Testis (tissue), 2 donors: Measurements from ENCODE around the gene EEF2.
A peak's percentile ranks its signal among the peaks of the same experiment; 100 is the strongest.

ENCODE experiments used
- POLR2A ChIP-seq: fragments of 450-650 bp; IDR thresholded peaks from one replicate; pipeline ENCODE4 v1.6.1; 2017; ENCODE audit warnings: antibody characterized with exemption, mild to moderate bottlenecking, moderate library complexity
- TF ChIP-seq, protein P1 (sequence below), 3 experiments: fragments of 450-650 bp in 2 of 3; fragments of 200-600 bp in 1 of 3; sonication (generic) in 1 of 3; IDR thresholded peaks; one replicate each; pipeline ENCODE4 v1.5.1; 2016 to 2019; ENCODE audit warnings: antibody characterized with exemption in 3 of 3, mild to moderate bottlenecking in 2 of 3, moderate library complexity in 1 of 3

DNA sequence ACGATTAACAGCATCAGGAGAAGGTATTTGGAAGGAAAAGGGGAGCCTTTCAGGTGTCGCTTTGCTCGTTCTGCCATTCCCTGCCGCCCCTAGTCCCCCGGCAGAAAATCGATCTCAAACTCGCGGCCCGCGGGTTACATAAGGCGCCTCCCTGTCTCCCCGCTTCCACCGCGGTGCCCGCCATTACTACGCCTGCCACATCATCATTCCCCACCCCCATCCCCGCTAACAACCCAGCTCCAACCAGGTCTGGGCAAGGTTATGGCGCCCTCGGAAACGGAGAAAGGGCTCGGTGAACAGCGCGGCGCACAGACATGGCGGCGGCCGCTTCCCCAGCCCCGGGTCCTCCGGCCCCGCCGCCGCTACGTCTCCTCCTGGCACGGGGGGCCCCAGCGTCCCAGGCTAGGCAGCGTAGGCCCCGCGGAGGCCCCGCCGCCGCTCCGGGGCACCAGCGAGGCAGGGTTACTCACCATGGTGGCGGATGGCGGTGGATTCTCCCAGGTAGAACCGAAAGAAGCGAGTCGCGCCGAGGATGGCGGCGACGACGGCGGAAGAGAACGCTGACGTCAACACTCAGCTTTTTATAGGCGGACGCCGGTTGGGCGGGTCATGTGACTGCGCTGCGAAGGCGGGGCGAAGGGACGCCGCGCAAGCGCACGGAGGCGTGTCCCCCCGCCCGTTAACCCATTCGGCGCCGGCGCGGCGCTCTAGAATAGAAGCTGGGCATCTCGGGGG, at the start of gene EEF2:
- TF ChIP-seq POLR2A: peak; percentile 97
- TF ChIP-seq, protein P1, sequence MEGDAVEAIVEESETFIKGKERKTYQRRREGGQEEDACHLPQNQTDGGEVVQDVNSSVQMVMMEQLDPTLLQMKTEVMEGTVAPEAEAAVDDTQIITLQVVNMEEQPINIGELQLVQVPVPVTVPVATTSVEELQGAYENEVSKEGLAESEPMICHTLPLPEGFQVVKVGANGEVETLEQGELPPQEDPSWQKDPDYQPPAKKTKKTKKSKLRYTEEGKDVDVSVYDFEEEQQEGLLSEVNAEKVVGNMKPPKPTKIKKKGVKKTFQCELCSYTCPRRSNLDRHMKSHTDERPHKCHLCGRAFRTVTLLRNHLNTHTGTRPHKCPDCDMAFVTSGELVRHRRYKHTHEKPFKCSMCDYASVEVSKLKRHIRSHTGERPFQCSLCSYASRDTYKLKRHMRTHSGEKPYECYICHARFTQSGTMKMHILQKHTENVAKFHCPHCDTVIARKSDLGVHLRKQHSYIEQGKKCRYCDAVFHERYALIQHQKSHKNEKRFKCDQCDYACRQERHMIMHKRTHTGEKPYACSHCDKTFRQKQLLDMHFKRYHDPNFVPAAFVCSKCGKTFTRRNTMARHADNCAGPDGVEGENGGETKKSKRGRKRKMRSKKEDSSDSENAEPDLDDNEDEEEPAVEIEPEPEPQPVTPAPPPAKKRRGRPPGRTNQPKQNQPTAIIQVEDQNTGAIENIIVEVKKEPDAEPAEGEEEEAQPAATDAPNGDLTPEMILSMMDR (IDR thresholded peaks at IDR 0.05): peak in 2 of 3 experiments; percentile 5 to 43
